Activated CD4-positive, alpha-beta memory T cell treated with anti-CD3 and anti-CD28 coated beads, Interleukin-2, amount 10 ng/mL, durations not matched to agents 7 days and 5 days (primary cell): ENCODE results near the gene MTF1. TPM values are rescaled to one million over a fixed set of nuclear protein-coding genes. Genes with fewer than 3 reads are reported as not detected.

Experiments used
- CTCF ChIA-PET: fragments of 350-600 bp; sonication (Branson Sonifier 250); formaldehyde crosslinking; loops from one replicate; lab custom pipeline; 2021; ENCODE audit warnings: antibody characterized with exemption, inconsistent platforms; lab: Charles Lee
- POLR2A ChIA-PET: fragments of 350-600 bp; sonication (Branson Sonifier 250); formaldehyde crosslinking; loops from one replicate; lab custom pipeline; 2021; ENCODE audit warnings: antibody characterized with exemption; lab: Charles Lee
- DNase-seq: peaks from one replicate; pipeline ENCODE4 v3.0.0-alpha.2; 2020
- H3K27ac Mint-ChIP-seq: one replicate; pipeline ENCODE4 v1.8.0; 2021; ENCODE audit warnings: mild to moderate bottlenecking, mixed read lengths
- H3K27me3 Mint-ChIP-seq: one replicate; pipeline ENCODE4 v1.8.0; 2021; ENCODE audit warnings: mixed read lengths
- H3K36me3 Mint-ChIP-seq: one replicate; pipeline ENCODE4 v1.8.0; 2021; ENCODE audit warnings: low read depth, mixed read lengths
- H3K4me1 Mint-ChIP-seq: one replicate; pipeline ENCODE4 v1.8.0; 2021; ENCODE audit warnings: mixed read lengths
- H3K4me3 Mint-ChIP-seq: one replicate; pipeline ENCODE4 v1.8.0; 2021; ENCODE audit warnings: mild to moderate bottlenecking, mixed read lengths
- H3K9me3 Mint-ChIP-seq: one replicate; pipeline ENCODE4 v1.8.0; 2021; ENCODE audit warnings: mixed read lengths
- total RNA-seq, 2 experiments: library from RNA; stranded (reverse); gene quantifications; one replicate each; pipeline ENCODE4 v1.2.3, GENCODE V29; 2021

Gene MTF1
- total RNA-seq, 2 experiments from 2014 or later, result 27.5 to 28.8 TPM

GRCh38 chr1:37764414-37764825 lies 95.0 kb downstream of the MTF1 start:
- H3K27ac Mint-ChIP-seq, result no peak overlapping the region
- POLR2A ChIA-PET, result interaction anchor here (1.1 kb wide), 2 partner anchors 10 to 95 kb away, joined by 3 to 5 read pairs; partner anchors contain the start of gene MTF1

GRCh38 chr1:37763791-37764413 lies 95.5 kb downstream of the MTF1 start:
- ChIA-PET CTCF (interaction anchor here (1.6 kb wide), 1 partner anchor 96 kb away, joined by 4 read pairs; no protein-coding TSS in a partner anchor), POLR2A (no interaction called here)
- H3K27ac Mint-ChIP-seq, result no peak overlapping the region
- no peaks in the 10 kb centered on the region for H3K9me3 Mint-ChIP-seq
- H3K4me1 Mint-ChIP-seq, result peaks cover 7% of the 10 kb centered on the region
- H3K36me3 Mint-ChIP-seq, result no peaks in the 10 kb centered on the region
- peaks cover 58% of the 10 kb centered on the region for H3K27me3 Mint-ChIP-seq
- H3K4me3 Mint-ChIP-seq, result no peak overlapping the region
- no peak for DNase-seq

More at GRCh38 chr1:37764414-37764825, 95.0 kb downstream of the MTF1 start:
- peaks cover 63% of the 10 kb centered on the region for H3K27me3 Mint-ChIP-seq
- no peaks in the 10 kb centered on the region for H3K9me3 Mint-ChIP-seq
- peak; percentile 49 for DNase-seq
- no peak overlapping the region for H3K4me3 Mint-ChIP-seq
- CTCF ChIA-PET, result interaction anchor here (1.6 kb wide), 1 partner anchor 96 kb away, joined by 4 read pairs; no protein-coding TSS in a partner anchor
- H3K4me1 Mint-ChIP-seq, result peaks cover 7% of the 10 kb centered on the region
- H3K36me3 Mint-ChIP-seq, result no peaks in the 10 kb centered on the region

- Mint-ChIP-seq H3K27ac (no peak overlapping the region), H3K36me3 (no peaks in the 10 kb centered on the region), H3K27me3 (peaks cover 50% of the 10 kb centered on the region), H3K4me3 (no peak overlapping the region), H3K9me3 (no peaks in the 10 kb centered on the region), H3K4me1 (peaks cover 7% of the 10 kb centered on the region)
- no peak for DNase-seq
- ChIA-PET CTCF (no interaction called here), POLR2A (no interaction called here)
Measured at GRCh38 chr1:37762516-37762915, 96.9 kb downstream of the MTF1 start.

- POLR2A ChIA-PET, result no interaction called here
- Mint-ChIP-seq H3K9me3 (no peaks in the 10 kb centered on the region), H3K4me3 (no peak overlapping the region), H3K27ac (no peak overlapping the region), H3K4me1 (peaks cover 7% of the 10 kb centered on the region), H3K36me3 (no peaks in the 10 kb centered on the region), H3K27me3 (peaks cover 43% of the 10 kb centered on the region)
- CTCF ChIA-PET, result no interaction called here
- DNase-seq, result no peak
Measured at GRCh38 chr1:37761416-37762095, 97.8 kb downstream of the MTF1 start.

Other genes with a start within 250 kb of the MTF1 start
- gene RSPO1, start 224.7 kb downstream of the MTF1 start, total RNA-seq, result not detected
- 10 to 100 TPM; 73.5 to 73.6 TPM for gene CDCA8, start 167.1 kb downstream of the MTF1 start, total RNA-seq
- not detected for gene EPHA10, start 94.5 kb downstream of the MTF1 start, total RNA-seq
- 1 to 10 TPM; 1.7 to 1.8 TPM for gene MANEAL, start 65.7 kb downstream of the MTF1 start, total RNA-seq
- gene C1orf122, start 51.8 kb downstream of the MTF1 start, total RNA-seq, result 10 to 100 TPM; 17.3 to 18.3 TPM
- 10 to 100 TPM; 16.4 to 16.8 TPM for gene YRDC, start 51.4 kb downstream of the MTF1 start, total RNA-seq
- 10 to 100 TPM; 26.3 to 26.7 TPM for gene INPP5B, start 87.5 kb upstream of the MTF1 start, total RNA-seq
- 10 to 100 TPM; 72.1 to 74.3 TPM for gene SF3A3, start 130.4 kb upstream of the MTF1 start, total RNA-seq
- 1 to 10 TPM; 9.1 to 9.8 TPM for gene FHL3, start 145.9 kb upstream of the MTF1 start, total RNA-seq
- 10 to 100 TPM; 29.1 to 33.2 TPM for gene UTP11, start 153.1 kb upstream of the MTF1 start, total RNA-seq
- gene POU3F1, start 187.2 kb upstream of the MTF1 start, total RNA-seq, result not detected